ENCODE measurements around the gene RHOBTB1.

GRCh38 chr10:60894786-60895185 lies 49.2 kb downstream of the RHOBTB1 start:
- TF ChIP-seq EZH2 (IDR thresholded peaks at IDR 0.05; ENCODE audit: borderline replicate concordance) = no peak
- TF ChIP-seq, protein P1, sequence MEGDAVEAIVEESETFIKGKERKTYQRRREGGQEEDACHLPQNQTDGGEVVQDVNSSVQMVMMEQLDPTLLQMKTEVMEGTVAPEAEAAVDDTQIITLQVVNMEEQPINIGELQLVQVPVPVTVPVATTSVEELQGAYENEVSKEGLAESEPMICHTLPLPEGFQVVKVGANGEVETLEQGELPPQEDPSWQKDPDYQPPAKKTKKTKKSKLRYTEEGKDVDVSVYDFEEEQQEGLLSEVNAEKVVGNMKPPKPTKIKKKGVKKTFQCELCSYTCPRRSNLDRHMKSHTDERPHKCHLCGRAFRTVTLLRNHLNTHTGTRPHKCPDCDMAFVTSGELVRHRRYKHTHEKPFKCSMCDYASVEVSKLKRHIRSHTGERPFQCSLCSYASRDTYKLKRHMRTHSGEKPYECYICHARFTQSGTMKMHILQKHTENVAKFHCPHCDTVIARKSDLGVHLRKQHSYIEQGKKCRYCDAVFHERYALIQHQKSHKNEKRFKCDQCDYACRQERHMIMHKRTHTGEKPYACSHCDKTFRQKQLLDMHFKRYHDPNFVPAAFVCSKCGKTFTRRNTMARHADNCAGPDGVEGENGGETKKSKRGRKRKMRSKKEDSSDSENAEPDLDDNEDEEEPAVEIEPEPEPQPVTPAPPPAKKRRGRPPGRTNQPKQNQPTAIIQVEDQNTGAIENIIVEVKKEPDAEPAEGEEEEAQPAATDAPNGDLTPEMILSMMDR (IDR thresholded peaks at IDR 0.05; ENCODE audit: poor library complexity) = no peak
